Measurements from ENCODE around the gene HDAC6. TPM values are rescaled to one million over a fixed set of nuclear protein-coding genes. Genes with fewer than 3 reads are reported as not detected.

The HDAC6 gene
- polyA plus RNA-seq, 1 donor (not counting 4 experiments of a cell fraction or from before 2014, with no cell fraction given) = 21.9 TPM

GRCh38 chrX:48761674-48762471, 40.0 kb upstream of the HDAC6 start, which contains the start of gene GLOD5:
GLOD5 (plus strand) TSS chrX:48761747; CDS start chrX:48761791, 44 bp downstream.
- Histone ChIP-seq H4K20me1 (ENCODE audit: control insufficient read depth, extremely low read depth, insufficient read depth, low read length) (no peaks in the 10 kb centered on the region), H3K79me2 (ENCODE audit: control insufficient read depth, insufficient read depth, low read length) (no peaks in the 10 kb centered on the region), H2AFZ (ENCODE audit: control insufficient read depth, low read length) (no peak within 1 kb of the TSS), H3K4me1 (ENCODE audit: control insufficient read depth, extremely low read depth, insufficient read depth, low read length) (no peaks in the 10 kb centered on the region), H3K9me1 (ENCODE audit: control insufficient read depth, extremely low read depth, insufficient read depth, low read length) (no peaks in the 10 kb centered on the region), H3K4me3 (ENCODE audit: control insufficient read depth in 2 of 3, extremely low read depth in 1 of 3, insufficient read depth in 2 of 3, low read depth in 1 of 3, low read length in 3 of 3) (no peak within 1 kb of the TSS), H3K27me3 (ENCODE audit: control insufficient read depth, extremely low read depth, insufficient read depth, low read length) (no peaks in the 10 kb centered on the region), H3K9me3 (ENCODE audit: control insufficient read depth, low read depth, low read length) (no peaks in the 10 kb centered on the region), H3K36me3 (ENCODE audit: control insufficient read depth in 2 of 2, extremely low read depth in 1 of 2, insufficient read depth in 2 of 2, low read length in 2 of 2) (no peaks in the 10 kb centered on the region), H3K4me2 (ENCODE audit: control insufficient read depth, extremely low read depth, insufficient read depth, low read depth, low read length) (peak within 1 kb of the TSS; percentile 13), H3K9ac (ENCODE audit: control insufficient read depth, extremely low read depth, insufficient read depth, low read length) (no peak within 1 kb of the TSS), H3K27ac (ENCODE audit: control insufficient read depth, insufficient read depth, low read length) (no peak within 1 kb of the TSS)
- dilution Hi-C loops (cut with MboI; ENCODE audit: extremely low pct_ligation_motif_present, low sequenced_read_pairs) = no loop called here
- DNase-seq (ENCODE audit: low read depth, low spot score) (peak; percentile 7), FAIRE-seq (no peak)
- TF ChIP-seq CTCF (optimal IDR thresholded peaks at IDR 0.05 in 1 of 3, IDR thresholded peaks at IDR 0.05 in 1 of 3, conservative IDR thresholded peaks at IDR 0.05 in 1 of 3; ENCODE audit: extremely low read depth in 1 of 3, insufficient read depth in 2 of 3, low read length in 3 of 3) (peak; percentile 39 to 57 (median 56)), EZH2 (IDR thresholded peaks at IDR 0.05; ENCODE audit: low read length) (no peak)

- no peak for TF ChIP-seq CTCF (optimal IDR thresholded peaks at IDR 0.05 in 1 of 3, IDR thresholded peaks at IDR 0.05 in 1 of 3, conservative IDR thresholded peaks at IDR 0.05 in 1 of 3; ENCODE audit: extremely low read depth in 1 of 3, insufficient read depth in 2 of 3, low read length in 3 of 3)
- no peak for TF ChIP-seq EZH2 (IDR thresholded peaks at IDR 0.05; ENCODE audit: low read length)
- no peak for DNase-seq (ENCODE audit: low read depth, low spot score)
- FAIRE-seq = no peak
- H3K79me2 ChIP-seq (ENCODE audit: control insufficient read depth, insufficient read depth, low read length) = no peaks in the 10 kb centered on the region
- no peak overlapping the region for H3K27ac ChIP-seq (ENCODE audit: control insufficient read depth, insufficient read depth, low read length)
- H4K20me1 ChIP-seq (ENCODE audit: control insufficient read depth, extremely low read depth, insufficient read depth, low read length) = no peaks in the 10 kb centered on the region
- H3K4me1 ChIP-seq (ENCODE audit: control insufficient read depth, extremely low read depth, insufficient read depth, low read length) = no peaks in the 10 kb centered on the region
- no peak overlapping the region for H3K4me2 ChIP-seq (ENCODE audit: control insufficient read depth, extremely low read depth, insufficient read depth, low read depth, low read length)
- H2AFZ ChIP-seq (ENCODE audit: control insufficient read depth, low read length) = no peak overlapping the region
- no peaks in the 10 kb centered on the region for H3K9me1 ChIP-seq (ENCODE audit: control insufficient read depth, extremely low read depth, insufficient read depth, low read length)
- no peaks in the 10 kb centered on the region for H3K9me3 ChIP-seq (ENCODE audit: control insufficient read depth, low read depth, low read length)
- no peaks in the 10 kb centered on the region for H3K27me3 ChIP-seq (ENCODE audit: control insufficient read depth, extremely low read depth, insufficient read depth, low read length)
- dilution Hi-C loops (cut with MboI; ENCODE audit: extremely low pct_ligation_motif_present, low sequenced_read_pairs) = no loop called here
- no peak overlapping the region for H3K9ac ChIP-seq (ENCODE audit: control insufficient read depth, extremely low read depth, insufficient read depth, low read length)
- no peaks in the 10 kb centered on the region for H3K36me3 ChIP-seq (ENCODE audit: control insufficient read depth in 2 of 2, extremely low read depth in 1 of 2, insufficient read depth in 2 of 2, low read length in 2 of 2)
- no peak overlapping the region for H3K4me3 ChIP-seq (ENCODE audit: control insufficient read depth in 2 of 3, extremely low read depth in 1 of 3, insufficient read depth in 2 of 3, low read depth in 1 of 3, low read length in 3 of 3)
These were observed 32.6 kb upstream of the HDAC6 start for GRCh38 chrX:48769230-48769629.

All from keratinocyte (primary cell).